Mesenteric fat pad (tissue), 1 donor: ENCODE data around the gene GNAZ. TPM values are rescaled to one million over a fixed set of nuclear protein-coding genes. Genes with fewer than 3 reads are reported as not detected.

Experiments used
- DNase-seq: peaks from one replicate; pipeline ENCODE4 v3.0.0-alpha.2; 2020; ENCODE audit warnings: low spot score
- total RNA-seq: library from RNA; stranded (reverse); fragmentation: NEBNext Ultra II Directional; extraction: Animal tissue kit (Norgen Biotek cat#: 25700); gene quantifications from one replicate; pipeline ENCODE4 v1.2.1, GENCODE V29; 2021
- donor health status: DM: yes; HTN: yes; CAD: no.

GNAZ gene
- total RNA-seq, 1 donor from 2014 or later, result 18.3 TPM

DNA sequence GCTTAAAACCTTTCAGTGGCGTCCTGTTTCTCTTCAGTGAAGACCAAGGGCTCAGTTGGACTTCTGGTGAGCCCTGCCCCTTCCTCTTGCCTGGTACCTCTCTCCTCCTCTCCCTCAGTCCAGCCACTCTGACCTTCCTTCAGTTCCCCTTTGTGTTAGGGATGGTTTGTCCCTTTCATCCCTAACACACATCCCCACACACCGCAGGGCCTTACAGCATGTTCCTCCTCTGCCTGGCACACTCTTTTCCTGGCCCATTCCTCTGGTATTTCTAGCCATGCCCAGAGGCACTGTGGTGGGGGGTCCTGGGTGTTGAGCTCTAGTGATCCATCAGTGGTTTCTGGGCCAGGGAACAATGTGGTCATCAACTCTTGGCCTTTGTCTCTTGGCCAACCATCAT, 21.4 kb downstream of the GNAZ start:
- no peak for DNase-seq

GRCh38 chr22:23092217-23092955, 22.1 kb downstream of the GNAZ start:
- no peak for DNase-seq

DNA sequence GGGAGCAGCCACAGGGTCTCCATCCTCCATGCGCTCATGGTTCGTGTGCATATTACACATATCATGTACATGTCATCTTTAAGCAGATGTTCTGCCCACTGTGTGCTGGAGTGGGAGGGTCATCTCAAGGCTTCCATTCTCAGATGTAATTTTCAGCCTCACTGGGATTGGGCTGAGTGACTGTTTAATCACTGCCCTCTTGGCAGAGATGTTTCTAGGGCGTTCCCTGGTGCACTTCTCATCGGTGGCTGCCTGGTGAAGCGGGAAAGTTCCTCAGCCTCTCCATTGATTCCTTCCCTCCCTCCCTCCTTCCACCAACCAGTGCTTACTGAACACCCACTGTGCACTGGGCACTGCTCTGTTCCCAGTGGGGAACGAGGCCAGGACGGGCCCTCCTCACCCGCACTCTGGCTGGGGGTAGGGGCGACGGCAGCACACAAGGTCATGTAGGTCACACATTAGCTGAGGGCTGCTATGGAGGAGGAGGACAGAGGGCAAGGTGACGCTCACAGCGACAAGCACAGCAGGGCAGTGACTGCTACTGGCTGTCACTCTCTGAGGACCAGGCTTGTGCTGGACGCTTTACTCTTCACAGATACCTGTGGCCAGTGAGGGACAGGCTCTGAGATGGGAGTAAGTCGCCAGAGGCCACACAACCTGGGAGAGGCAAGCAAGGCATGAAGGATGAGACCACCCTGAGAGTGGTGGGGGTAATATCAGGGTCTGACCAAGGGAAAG, 22.9 kb downstream of the GNAZ start:
- no peak for DNase-seq

GRCh38 chr22:23094260-23094659, 23.9 kb downstream of the GNAZ start:
- no peak for DNase-seq

GRCh38 chr22:23094695-23095681, 24.7 kb downstream of the GNAZ start:
- DNase-seq, result no peak

DNA sequence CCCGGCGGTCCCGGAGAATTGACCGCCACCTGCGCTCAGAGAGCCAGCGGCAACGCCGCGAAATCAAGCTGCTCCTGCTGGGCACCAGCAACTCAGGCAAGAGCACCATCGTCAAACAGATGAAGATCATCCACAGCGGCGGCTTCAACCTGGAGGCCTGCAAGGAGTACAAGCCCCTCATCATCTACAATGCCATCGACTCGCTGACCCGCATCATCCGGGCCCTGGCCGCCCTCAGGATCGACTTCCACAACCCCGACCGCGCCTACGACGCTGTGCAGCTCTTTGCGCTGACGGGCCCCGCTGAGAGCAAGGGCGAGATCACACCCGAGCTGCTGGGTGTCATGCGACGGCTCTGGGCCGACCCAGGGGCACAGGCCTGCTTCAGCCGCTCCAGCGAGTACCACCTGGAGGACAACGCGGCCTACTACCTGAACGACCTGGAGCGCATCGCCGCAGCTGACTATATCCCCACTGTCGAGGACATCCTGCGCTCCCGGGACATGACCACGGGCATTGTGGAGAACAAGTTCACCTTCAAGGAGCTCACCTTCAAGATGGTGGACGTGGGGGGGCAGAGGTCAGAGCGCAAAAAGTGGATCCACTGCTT, 25.5 kb downstream of the GNAZ start:
- DNase-seq, result no peak

DNA sequence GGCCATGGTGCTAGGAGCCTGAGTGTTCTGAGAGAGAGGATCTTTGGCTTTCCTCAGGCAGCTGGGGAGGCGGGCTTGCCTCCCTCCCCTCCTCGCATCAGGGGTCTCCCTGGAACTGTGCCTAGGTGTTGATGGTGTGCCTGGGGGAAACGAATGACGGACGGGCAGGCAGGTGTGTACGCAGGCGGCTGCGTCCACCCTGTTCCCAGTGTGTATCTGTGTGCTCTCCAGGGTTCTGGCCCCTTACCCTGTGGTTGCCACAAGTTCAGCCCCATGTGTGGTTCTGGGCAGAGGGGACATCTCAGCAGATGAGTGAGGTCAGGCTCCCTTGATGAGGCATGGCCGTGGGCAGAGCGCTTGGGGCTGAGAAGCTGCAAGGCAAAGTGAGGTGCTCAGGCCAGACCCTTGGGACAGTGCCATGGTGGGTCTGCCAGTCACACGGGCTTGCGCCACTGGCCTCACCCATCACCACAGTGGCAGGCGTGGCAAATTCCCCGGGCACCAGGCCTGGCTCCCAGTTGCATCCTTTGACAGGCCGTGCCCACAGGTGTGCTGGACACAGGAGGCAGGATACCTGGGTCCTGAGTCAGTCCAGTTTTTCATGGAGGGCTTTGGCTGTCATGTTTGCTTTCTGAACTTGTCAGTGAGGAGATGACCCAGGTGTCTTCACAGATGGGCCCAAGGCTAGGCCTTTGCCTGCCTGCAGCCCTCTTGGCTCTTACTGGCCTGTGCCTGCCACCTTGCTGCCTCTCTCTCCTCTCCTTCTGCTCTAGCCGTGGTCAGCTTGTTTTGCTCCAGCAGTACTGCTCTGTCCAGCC, 27.3 kb downstream of the GNAZ start:
- no peak for DNase-seq

DNA sequence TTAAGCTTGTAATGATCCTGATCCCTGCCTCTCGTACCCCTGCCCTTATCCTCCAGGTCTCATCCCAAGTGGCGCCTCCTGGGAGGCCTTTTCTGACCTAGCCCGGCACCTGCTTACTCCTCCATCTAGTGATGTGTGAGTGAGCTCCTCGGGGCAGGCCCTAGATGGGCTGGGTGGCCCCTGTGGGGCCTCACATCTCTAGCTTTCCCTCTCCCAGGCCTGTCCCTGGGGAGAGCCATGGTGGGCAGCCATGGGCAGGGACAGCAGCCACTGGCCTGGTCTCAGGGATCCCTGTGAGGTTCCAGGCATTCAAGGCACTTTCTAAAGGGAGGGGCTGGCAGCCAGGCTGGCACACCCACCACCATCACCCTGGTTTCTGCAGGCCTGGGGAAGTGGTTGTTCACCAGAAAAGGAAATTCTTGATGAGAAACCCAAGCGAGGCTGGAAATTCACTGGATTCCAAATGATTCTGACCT, 27.9 kb downstream of the GNAZ start:
- no peak for DNase-seq

- DNase-seq, result no peak
Observed at GRCh38 chr22:23098718-23099530, 28.6 kb downstream of the GNAZ start.

- DNase-seq, result no peak
Observed at GRCh38 chr22:23099531-23099804, 29.1 kb downstream of the GNAZ start.

GRCh38 chr22:23100124-23100801, 29.9 kb downstream of the GNAZ start:
- no peak for DNase-seq

GRCh38 chr22:23101524-23101923, 31.2 kb downstream of the GNAZ start:
- DNase-seq, result no peak

- no peak for DNase-seq
Observed at GRCh38 chr22:23102002-23102655, 31.8 kb downstream of the GNAZ start.

- DNase-seq, result no peak
Observed at GRCh38 chr22:23102776-23103175, 32.5 kb downstream of the GNAZ start.

- no peak for DNase-seq
Observed at GRCh38 chr22:23103199-23103954, 33.1 kb downstream of the GNAZ start.

DNA sequence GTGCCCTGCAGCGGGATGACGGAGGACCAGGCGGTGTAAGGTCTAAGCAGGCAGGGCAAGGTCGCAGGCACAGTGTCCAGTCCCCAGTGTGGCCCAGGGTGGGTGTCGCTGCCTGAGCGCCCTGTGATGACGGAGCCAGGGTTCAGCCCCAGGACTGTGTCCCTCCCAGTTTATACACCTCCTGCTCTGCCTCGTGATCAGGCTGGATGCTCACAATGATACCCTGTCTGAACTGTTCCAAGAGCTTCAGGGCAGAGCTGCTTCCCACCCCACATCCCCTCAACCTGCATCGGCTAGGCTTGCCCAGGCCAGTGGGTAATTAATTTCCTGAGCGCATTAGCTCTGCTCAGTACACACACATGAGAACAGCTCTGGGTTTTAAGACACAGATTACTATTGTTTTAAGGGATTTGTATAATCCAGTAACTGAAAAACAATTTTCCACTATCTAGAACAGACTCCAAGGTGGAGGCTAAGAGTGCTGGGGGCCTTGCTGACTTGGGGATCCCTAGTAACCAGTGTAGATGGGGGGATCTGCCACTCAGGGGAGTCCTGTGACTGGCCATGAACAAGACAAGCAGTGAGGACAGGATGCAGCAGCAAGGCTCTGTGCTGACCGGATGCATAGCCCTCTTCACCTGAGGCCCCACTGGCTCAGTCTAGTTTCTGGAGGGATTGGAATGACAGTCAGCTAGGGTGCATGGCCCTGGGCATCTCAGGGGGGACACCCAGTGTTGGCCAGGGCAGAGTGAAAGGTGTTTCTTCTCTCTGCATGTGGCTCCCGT, 34.1 kb downstream of the GNAZ start:
- DNase-seq, result no peak

DNA sequence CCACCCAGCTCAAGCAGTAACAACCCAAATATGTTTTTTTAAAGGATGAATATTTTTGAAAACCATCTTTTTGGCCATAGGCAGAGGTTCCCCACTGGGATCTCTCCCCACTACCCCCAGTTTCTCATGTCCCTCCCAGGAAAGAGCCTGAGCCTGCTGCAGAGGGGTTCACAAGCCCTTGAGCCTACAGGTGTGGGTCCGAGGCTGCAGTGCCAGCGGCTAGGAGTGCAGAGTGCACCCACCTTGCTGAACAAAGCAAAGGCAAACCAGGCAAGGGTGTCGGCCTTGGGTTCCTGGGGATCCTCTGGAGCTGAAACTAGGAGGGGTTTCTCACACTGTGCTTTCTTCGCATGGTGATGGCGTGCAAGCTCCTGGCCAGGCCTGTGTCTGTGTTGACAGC, 35.0 kb downstream of the GNAZ start:
- no peak for DNase-seq
